Astrocyte of the spinal cord (primary cell): Measurements from ENCODE around the gene TYW1B.
"Not testable (repeated sequence)": the region's sequence is repeated elsewhere in the genome, so short reads cannot be mapped to it uniquely, and the experiment has no call there.

Source experiments
- DNase-seq: peaks from one replicate; pipeline ENCODE4 v3.0.0; 2011; ENCODE audit warnings: low read depth, low spot score
- H3K4me3 ChIP-seq: 2 replicates; pipeline ENCODE4 v1.5.1; 2011; ENCODE audit warnings: low read depth, mild to moderate bottlenecking, low read length, moderate library complexity
- in situ Hi-C: cut with HindIII; loops from 2 replicates; pipeline ENCODE4 v1.10.0; 2017; ENCODE audit warnings: low sequenced_read_pairs
- TF ChIP-seq, protein P1 (sequence below): IDR thresholded peaks from 2 replicates; pipeline ENCODE4 v1.5.1; 2012; ENCODE audit warnings: low read depth, mild to moderate bottlenecking, low read length, inconsistent platforms

The TYW1B gene

DNA sequence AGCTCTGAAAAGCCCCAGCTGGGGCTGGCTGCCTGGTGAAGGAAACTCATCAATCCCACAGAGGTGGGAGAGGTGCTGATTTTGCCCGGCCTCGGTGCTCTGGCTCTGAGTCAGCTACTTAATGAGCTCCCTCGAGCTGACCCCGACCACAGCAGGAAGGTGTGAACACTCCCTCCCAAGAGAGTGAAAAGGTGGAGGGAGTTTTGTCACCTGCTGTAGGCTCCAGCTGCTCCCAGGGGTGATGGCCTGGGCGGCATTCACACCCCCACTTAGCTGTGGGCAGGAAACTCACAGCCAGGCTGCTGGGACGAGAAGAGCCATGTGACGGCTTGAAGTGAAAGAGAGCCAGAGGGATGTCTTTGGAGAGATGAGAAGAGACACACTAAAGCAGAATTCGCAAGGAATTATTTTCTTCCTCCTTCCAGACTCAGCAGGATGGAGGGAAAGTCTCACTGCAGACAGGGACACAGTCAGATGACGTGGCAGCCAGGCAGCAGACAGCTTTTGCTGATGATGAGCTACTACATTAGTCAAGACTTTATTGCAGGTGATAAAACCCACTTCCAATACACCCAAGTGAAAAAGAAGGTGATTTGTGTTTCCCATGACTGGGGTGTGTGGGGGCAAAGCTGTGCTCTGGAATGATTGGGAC lies 281.3 kb downstream of the TYW1B start:
- DNase-seq, in situ Hi-C loops: not testable (repeated sequence)

DNA sequence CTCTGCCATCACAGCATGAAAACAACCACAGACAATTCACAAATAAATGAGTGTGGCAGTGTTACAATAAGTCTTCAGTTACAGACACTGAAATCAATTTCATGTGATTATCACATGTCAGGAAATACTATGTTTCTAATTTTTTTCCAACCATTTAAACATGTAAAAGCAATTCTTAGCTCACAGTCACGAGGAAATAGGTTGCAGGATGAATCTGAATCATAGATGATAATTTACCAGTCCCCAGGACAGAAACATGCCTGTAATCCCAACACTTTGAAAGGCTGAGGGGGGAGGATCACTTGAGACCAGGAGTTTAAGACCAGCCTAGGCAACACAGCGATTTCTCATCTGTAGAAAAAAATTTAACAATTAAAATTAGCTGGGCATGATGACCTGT lies 283.5 kb downstream of the TYW1B start:
- H3K4me3 ChIP-seq, DNase-seq, in situ Hi-C loops: not testable (repeated sequence)

More for the DNA sequence above, 281.3 kb downstream of the TYW1B start:
- H3K4me3 ChIP-seq, result not testable (repeated sequence)

DNA sequence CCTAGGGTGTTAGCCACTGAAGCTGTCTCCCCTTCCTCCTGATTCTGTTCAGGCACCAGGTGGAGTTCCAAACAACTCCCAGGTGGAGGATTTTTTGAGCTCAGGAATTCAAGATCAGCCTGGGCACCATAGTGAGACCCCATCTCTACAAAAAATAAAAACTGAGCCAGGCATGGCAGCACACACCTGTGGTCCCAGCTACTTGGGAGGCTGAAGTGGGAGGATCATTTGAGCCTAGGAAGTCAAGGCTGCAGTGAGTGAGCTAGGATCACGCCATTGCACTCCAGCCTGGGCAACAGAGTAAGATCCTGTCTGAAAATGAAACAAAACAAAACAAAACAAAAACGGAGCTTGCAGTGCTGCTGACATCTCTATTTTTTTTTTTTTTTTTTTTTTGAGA lies 287.1 kb downstream of the TYW1B start:
- H3K4me3 ChIP-seq, result no peak overlapping the region
- in situ Hi-C loops, result no loop called here
- no peak for DNase-seq
- TF ChIP-seq, protein P1, sequence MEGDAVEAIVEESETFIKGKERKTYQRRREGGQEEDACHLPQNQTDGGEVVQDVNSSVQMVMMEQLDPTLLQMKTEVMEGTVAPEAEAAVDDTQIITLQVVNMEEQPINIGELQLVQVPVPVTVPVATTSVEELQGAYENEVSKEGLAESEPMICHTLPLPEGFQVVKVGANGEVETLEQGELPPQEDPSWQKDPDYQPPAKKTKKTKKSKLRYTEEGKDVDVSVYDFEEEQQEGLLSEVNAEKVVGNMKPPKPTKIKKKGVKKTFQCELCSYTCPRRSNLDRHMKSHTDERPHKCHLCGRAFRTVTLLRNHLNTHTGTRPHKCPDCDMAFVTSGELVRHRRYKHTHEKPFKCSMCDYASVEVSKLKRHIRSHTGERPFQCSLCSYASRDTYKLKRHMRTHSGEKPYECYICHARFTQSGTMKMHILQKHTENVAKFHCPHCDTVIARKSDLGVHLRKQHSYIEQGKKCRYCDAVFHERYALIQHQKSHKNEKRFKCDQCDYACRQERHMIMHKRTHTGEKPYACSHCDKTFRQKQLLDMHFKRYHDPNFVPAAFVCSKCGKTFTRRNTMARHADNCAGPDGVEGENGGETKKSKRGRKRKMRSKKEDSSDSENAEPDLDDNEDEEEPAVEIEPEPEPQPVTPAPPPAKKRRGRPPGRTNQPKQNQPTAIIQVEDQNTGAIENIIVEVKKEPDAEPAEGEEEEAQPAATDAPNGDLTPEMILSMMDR, result no peak

DNA sequence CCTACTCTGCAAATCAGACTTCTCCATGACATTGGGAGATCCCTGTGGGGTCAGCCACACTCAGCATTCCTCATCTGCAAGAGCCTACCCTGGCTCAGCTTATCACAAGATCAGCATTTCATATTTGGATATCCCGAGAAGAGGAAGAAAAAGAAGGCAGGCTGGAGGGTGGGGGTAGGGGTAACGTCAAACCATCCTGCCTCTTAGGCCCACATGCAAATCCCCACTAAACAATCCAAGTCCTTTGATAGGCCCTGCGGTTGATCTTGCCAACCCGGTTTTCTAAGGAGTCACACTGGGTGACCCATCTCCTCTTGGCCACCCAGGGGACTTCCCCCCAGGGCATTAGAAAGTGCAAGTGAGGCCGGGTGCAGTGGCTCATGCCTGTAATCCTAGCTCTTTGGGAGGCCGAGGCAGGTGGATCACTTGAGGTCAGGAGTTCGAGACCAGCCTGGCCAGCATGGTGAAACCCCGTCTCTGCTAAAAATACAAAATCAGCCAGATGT lies 287.8 kb downstream of the TYW1B start:
- TF ChIP-seq, protein P1, result no peak
- no peak for DNase-seq
- in situ Hi-C loops, result no loop called here
- H3K4me3 ChIP-seq, result no peak overlapping the region

DNA sequence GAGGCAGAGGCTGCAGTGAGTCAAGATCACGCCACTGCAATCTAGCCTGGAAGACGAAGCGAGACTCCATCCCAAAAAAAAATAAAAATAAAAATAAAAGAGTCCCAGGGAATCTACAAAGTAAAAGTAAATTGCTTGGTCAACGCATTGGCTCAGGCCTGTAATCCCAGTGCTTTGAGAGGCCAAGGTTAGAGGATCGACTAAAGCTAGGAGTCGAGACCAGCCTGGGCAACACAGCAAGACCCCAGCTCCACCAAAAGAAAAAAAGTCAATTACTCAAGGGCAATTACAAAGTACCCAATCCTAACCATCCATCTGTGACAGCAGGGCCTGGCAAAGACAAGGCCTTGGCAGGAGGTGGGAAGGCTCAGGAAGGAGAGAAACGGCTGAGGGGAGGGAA lies 288.3 kb downstream of the TYW1B start:
- in situ Hi-C loops, result no loop called here
- no peak overlapping the region for H3K4me3 ChIP-seq
- DNase-seq, result no peak
- TF ChIP-seq, protein P1, result no peak

DNA sequence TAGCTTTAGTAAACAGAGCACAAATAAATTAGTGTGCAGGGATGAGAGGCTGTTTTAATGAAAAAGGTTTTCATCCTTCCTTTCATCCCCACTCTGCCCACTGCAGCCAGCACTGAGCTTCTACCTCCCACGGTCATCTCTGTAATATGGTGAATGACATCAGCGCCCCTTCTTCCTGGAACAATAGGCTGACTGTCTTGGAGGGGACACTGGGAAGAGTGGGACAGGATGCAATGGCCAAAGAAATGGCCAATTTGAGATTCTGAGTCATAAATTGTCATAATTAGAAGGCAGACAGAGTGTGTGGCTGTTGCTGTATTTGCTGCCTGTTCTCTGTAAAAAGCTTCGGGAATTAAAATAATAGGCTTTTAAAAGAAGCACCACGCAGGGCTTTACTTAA lies 289.1 kb downstream of the TYW1B start:
- in situ Hi-C loops, result no loop called here
- H3K4me3 ChIP-seq, result no peak overlapping the region
- TF ChIP-seq, protein P1, result no peak
- DNase-seq, result no peak

DNA sequence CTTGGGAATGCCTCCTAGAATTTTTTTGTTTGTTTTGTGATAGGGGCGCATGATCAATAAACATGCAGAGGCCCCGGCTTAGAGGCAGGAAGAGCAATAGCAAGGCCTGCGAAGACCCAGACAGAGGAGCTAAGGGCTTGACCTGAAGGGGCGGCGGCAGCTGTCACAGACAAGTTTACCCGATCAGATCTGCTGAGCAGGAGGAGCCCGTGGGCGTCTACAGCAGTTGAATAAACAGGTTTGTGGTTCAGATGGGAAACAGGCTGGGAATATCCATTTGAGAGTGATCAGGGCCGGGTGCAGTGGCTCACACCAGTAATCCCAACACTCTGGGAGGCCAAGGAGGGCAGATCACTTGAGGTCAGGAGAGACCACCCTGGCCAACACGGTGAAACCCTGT lies 289.9 kb downstream of the TYW1B start:
- H3K4me3 ChIP-seq, result no peak overlapping the region
- no peak for DNase-seq
- in situ Hi-C loops, result no loop called here
- TF ChIP-seq, protein P1, result no peak

DNA sequence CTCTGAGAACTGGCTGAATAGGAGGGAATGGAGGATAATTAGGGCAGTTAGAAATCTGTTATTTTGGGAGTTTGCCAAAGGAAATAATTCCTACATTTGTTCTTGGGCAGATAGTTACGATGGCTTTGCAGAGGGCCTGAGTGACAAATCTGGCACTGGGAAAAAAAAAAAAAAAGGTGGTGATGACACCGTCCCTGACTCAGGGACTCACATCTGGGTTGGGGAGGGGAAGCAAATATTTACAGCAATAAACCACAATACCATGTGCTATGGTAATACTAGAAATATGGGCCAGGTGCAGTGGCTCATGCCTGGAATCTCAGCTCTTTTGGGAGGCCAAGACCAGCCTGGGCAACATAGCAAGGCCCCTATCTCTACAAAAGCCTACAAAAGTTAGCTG lies 292.0 kb downstream of the TYW1B start:
- in situ Hi-C loops, DNase-seq, H3K4me3 ChIP-seq: not testable (repeated sequence)

DNA sequence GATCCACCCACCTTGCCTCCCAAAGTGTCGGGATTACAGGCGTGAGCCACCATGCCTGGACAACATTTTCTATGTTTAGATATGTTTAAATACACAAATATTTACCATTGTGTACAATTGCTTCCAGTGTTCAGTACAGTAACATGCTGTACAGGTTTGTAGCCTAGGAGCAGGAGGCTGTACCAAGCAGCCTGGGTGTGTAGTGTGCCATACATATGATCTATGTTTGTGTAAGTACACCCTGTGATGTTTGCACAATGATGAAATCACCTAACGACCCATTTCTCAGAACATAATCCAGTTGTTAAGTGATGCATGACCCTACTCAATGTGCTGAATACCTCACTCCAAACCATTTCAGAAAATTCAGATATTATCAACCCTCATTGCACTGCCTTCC lies 297.0 kb downstream of the TYW1B start:
- DNase-seq, H3K4me3 ChIP-seq, in situ Hi-C loops: not testable (repeated sequence)
